Smooth muscle cell (in vitro differentiated cells): ENCODE results near the gene ZNF277. TPM values are rescaled to one million over a fixed set of nuclear protein-coding genes. Genes with fewer than 3 reads are reported as not detected.

Experiments used
- DNase-seq: peaks from one replicate; lab custom pipeline; 2025; ENCODE audit not compliant: unreplicated experiment; lab: John Stamatoyannopoulos, UW
- H2AFZ ChIP-seq: fragments of 200-600 bp; sonication (generic); 2 replicates; pipeline ENCODE4 v1.6.0; 2016; ENCODE audit warnings: antibody characterized with exemption, low read depth, mild to moderate bottlenecking
- H3F3A ChIP-seq: fragments of 200-600 bp; sonication (generic); 2 replicates; pipeline ENCODE4 v1.6.0; 2017; ENCODE audit warnings: antibody characterized with exemption, low read depth
- H3K27ac ChIP-seq: fragments of 200-600 bp; sonication (generic); 2 replicates; pipeline ENCODE4 v1.5.1; 2016; ENCODE audit warnings: low read depth, mild to moderate bottlenecking
- H3K27me3 ChIP-seq: fragments of 200-600 bp; sonication (generic); 2 replicates; pipeline ENCODE4 v1.6.1; 2016; ENCODE audit warnings: low read depth, mild to moderate bottlenecking
- H3K36me3 ChIP-seq: fragments of 200-600 bp; sonication (generic); 2 replicates; pipeline ENCODE4 v1.5.1; 2016; ENCODE audit warnings: low read depth
- H3K4me1 ChIP-seq: fragments of 200-600 bp; sonication (generic); 2 replicates; pipeline ENCODE4 v1.5.1; 2016; ENCODE audit warnings: low read depth
- H3K4me2 ChIP-seq: fragments of 200-600 bp; sonication (generic); 2 replicates; pipeline ENCODE4 v1.6.0; 2016; ENCODE audit warnings: mild to moderate bottlenecking
- H3K4me3 ChIP-seq: fragments of 200-600 bp; sonication (generic); 2 replicates; pipeline ENCODE4 v1.5.1; 2016; ENCODE audit warnings: mild to moderate bottlenecking
- H3K79me2 ChIP-seq: fragments of 200-600 bp; sonication (generic); 2 replicates; pipeline ENCODE4 v1.6.0; 2016; ENCODE audit warnings: low read depth, mild to moderate bottlenecking
- H3K9ac ChIP-seq: fragments of 200-600 bp; sonication (generic); 2 replicates; pipeline ENCODE4 v1.6.0; 2016; ENCODE audit warnings: low read depth
- H3K9me3 ChIP-seq: fragments of 200-600 bp; sonication (generic); replicated peaks from 2 replicates; pipeline ENCODE4 v1.5.1; 2016; ENCODE audit warnings: low read depth
- H4K20me1 ChIP-seq: fragments of 200-600 bp; sonication (generic); 2 replicates; pipeline ENCODE4 v1.6.0; 2016; ENCODE audit warnings: low read depth
- WGBS: methylation state at CpG from one replicate; pipeline ENCODE4 v1.1.7; 2016; ENCODE audit warnings: low lambda C conversion rate; 5-methylcytosine and 5-hydroxymethylcytosine counted together
- polyA plus RNA-seq: library from polyadenylated mRNA; unstranded; fragments of >200 nt; fragmentation: Nextera tagmentation; extraction: Ambion mirVana; gene quantifications from 2 replicates; pipeline ENCODE4 v1.2.1, GENCODE V29; 2016
- total RNA-seq: library from RNA; depleted of rRNA; stranded (reverse); fragments of >200 nt; gene quantifications from 2 replicates; pipeline ENCODE4 v1.2.3, GENCODE V29; 2014
- TF ChIP-seq, protein P1 (sequence below): fragments of 200-600 bp; sonication (generic); IDR thresholded peaks from 2 replicates; pipeline ENCODE4 v1.5.1; 2017; ENCODE audit warnings: borderline replicate concordance, mild to moderate bottlenecking, antibody characterized with exemption; ENCODE audit not compliant: insufficient read depth, poor library complexity, severe bottlenecking

The ZNF277 gene
- total and polyA plus RNA-seq, 2 experiments from 2014 or later: 8.4 to 28.0 TPM

DNA sequence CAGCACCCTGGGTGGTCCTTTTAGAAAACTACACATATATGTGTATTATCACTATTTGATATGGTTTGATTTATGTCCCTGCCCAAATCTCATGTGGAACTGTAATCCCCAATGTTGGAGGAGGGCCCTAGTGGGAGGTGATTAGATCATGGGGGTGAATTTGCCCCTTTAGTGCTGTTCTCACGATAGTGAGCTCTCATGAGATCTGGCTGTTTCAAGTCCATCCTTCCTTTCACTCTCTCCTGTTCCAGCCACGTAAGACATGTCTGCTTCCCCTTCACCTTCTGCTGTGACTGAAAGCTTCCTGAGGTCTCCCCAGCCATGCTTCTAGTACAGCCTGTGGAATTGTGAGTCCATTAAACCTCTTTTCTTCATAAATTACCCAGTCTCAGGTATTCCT, 37.6 kb upstream of the ZNF277 start:
- no peak overlapping the region for H3K27ac ChIP-seq
- H4K20me1 ChIP-seq: peaks cover 39% of the 10 kb centered on the region
- no peaks in the 10 kb centered on the region for H3K9me3 ChIP-seq
- H3F3A ChIP-seq: peaks cover 5% of the 10 kb centered on the region
- DNase-seq: no peak
- H3K36me3 ChIP-seq: no peaks in the 10 kb centered on the region
- TF ChIP-seq, protein P1, sequence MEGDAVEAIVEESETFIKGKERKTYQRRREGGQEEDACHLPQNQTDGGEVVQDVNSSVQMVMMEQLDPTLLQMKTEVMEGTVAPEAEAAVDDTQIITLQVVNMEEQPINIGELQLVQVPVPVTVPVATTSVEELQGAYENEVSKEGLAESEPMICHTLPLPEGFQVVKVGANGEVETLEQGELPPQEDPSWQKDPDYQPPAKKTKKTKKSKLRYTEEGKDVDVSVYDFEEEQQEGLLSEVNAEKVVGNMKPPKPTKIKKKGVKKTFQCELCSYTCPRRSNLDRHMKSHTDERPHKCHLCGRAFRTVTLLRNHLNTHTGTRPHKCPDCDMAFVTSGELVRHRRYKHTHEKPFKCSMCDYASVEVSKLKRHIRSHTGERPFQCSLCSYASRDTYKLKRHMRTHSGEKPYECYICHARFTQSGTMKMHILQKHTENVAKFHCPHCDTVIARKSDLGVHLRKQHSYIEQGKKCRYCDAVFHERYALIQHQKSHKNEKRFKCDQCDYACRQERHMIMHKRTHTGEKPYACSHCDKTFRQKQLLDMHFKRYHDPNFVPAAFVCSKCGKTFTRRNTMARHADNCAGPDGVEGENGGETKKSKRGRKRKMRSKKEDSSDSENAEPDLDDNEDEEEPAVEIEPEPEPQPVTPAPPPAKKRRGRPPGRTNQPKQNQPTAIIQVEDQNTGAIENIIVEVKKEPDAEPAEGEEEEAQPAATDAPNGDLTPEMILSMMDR: no peak
- H3K4me3 ChIP-seq: no peak overlapping the region
- no peak overlapping the region for H2AFZ ChIP-seq
- H3K27me3 ChIP-seq: no peaks in the 10 kb centered on the region
- no peak overlapping the region for H3K9ac ChIP-seq
- H3K4me2 ChIP-seq: no peak overlapping the region
- WGBS: 95% methylated on average over 2 of the region's 2 CpGs
- H3K79me2 ChIP-seq: peaks cover 28% of the 10 kb centered on the region
- H3K4me1 ChIP-seq: peaks cover 12% of the 10 kb centered on the region

DNA sequence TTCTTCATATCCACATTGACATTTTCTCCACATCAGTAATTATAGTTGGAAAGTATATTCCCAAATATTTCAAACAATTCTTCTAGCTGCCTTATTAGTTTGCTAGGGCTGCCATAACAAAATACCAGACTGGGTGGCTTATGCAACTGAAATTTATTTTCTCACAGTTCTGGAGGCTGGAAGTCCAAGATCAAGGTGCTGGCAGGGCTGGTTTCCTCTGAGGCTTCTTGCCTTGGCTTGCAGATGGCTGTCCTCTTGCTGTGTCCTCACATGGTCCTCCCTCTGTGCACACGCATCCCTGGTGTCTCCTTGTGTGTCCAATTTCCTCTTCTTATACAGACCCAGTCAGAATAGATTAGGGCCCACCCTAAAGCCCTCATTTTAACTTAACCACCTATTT, 34.8 kb upstream of the ZNF277 start:
- Histone ChIP-seq H3K9me3 (no peaks in the 10 kb centered on the region), H3K27me3 (no peaks in the 10 kb centered on the region), H4K20me1 (peaks cover 47% of the 10 kb centered on the region), H2AFZ (no peak overlapping the region), H3K36me3 (no peaks in the 10 kb centered on the region), H3K4me3 (no peak overlapping the region), H3K27ac (no peak overlapping the region), H3F3A (peaks cover 5% of the 10 kb centered on the region), H3K9ac (no peak overlapping the region), H3K79me2 (peaks cover 38% of the 10 kb centered on the region), H3K4me2 (no peak overlapping the region), H3K4me1 (peaks cover 12% of the 10 kb centered on the region)
- WGBS: 94% methylated on average over 1 of the region's 1 CpG
- no peak for DNase-seq
- TF ChIP-seq, protein P1: no peak

DNA sequence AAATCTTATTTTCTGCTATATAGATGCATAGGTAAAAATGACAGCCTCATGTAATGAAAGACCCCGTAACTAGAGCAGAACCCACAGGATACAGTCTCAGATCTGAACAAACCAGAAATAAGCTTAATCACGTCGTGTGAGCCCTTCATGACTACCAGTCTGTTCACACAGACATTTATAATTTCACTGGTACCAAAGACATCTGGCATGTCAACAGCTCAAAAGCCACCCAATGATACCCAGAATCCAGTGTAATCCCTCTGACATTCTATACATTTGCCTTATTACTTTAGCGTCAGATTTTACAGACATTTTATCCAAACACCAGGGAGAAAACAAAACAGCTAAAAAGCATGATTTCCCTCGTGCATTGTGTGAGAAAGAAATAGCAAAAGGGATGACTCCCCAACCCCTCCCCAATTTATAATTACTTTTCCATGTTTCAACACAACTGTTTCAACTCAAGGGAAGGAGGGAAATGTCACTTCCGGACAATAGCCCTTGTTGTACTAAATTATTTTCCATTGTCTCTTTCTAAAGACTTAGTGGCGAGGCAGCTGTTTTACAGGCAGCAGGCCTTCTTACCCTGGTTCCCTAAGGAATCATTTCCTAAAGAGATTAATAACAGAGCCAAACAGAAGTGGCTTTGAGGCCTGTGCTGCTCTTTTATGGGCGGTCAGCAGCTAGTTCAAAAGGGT, 33.5 kb upstream of the ZNF277 start:
- no peaks in the 10 kb centered on the region for H3K9me3 ChIP-seq
- peaks cover 5% of the 10 kb centered on the region for H3F3A ChIP-seq
- no peak overlapping the region for H3K4me3 ChIP-seq
- H3K79me2 ChIP-seq: peaks cover 45% of the 10 kb centered on the region
- no peaks in the 10 kb centered on the region for H3K36me3 ChIP-seq
- H3K9ac ChIP-seq: no peak overlapping the region
- peak overlapping the region; percentile 59 for H2AFZ ChIP-seq
- DNase-seq: no peak
- peak overlapping the region; percentile 45 for H3K4me2 ChIP-seq
- no peaks in the 10 kb centered on the region for H3K27me3 ChIP-seq
- H3K4me1 ChIP-seq: peaks cover 12% of the 10 kb centered on the region
- H4K20me1 ChIP-seq: peaks cover 60% of the 10 kb centered on the region
- peak overlapping the region; percentile 48 for H3K27ac ChIP-seq
- TF ChIP-seq, protein P1: no peak
- WGBS: 26% methylated on average over 8 of the region's 8 CpGs

DNA sequence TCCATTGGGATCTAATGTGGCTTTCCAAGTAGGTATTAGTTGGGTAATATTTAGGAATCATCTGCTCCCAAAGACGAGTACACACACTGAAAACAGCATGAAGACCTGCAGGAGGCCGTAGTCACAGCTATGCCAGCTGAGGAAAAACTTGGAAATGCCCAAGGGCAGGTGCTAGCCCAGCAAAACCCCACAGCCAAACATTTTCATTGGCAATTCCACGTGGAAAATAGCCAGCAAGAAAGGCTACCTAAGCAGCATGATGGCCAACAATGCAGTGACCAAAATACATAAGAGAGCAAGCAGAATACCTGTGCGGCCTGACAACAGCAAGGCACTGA, 33.0 kb upstream of the ZNF277 start:
- Histone ChIP-seq H3F3A (peaks cover 5% of the 10 kb centered on the region), H3K27ac (peak overlapping the region; percentile 48), H3K4me2 (peak overlapping the region; percentile 45), H3K27me3 (no peaks in the 10 kb centered on the region), H2AFZ (no peak overlapping the region), H3K36me3 (no peaks in the 10 kb centered on the region), H3K4me3 (no peak overlapping the region), H3K79me2 (peaks cover 49% of the 10 kb centered on the region), H3K9me3 (no peaks in the 10 kb centered on the region), H4K20me1 (peaks cover 60% of the 10 kb centered on the region), H3K9ac (no peak overlapping the region), H3K4me1 (peaks cover 12% of the 10 kb centered on the region)
- no peak for DNase-seq
- WGBS: 75% methylated on average over 4 of the region's 4 CpGs
- TF ChIP-seq, protein P1: no peak
